DND-41 (cell line): ENCODE data around the gene LOX.

Source experiments
- ATAC-seq: fragments of 200-7000 bp; cut with Tn5 transposase; 3 replicates; pipeline ENCODE4 v1.9.1; 2021; ENCODE audit warnings: low read depth; ENCODE audit not compliant: insufficient read depth
- DNase-seq: peaks from one replicate; pipeline ENCODE4 v3.0.0-alpha.2; 2020
- H2AFZ ChIP-seq: 2 replicates; pipeline ENCODE4 v1.6.0; 2012; ENCODE audit warnings: low read depth, low read length
- H3K27ac ChIP-seq: 2 replicates; pipeline ENCODE4 v1.5.1; 2012; ENCODE audit warnings: low read length, inconsistent platforms
- H3K27me3 ChIP-seq: fragments of 200-600 bp; sonication (generic); 2 replicates; pipeline ENCODE4 v1.6.0; 2012; ENCODE audit warnings: low read length, mild to moderate bottlenecking, inconsistent platforms; ENCODE audit not compliant: insufficient read depth, poor library complexity
- H3K36me3 ChIP-seq: 2 replicates; pipeline ENCODE4 v1.5.1; 2012; ENCODE audit warnings: low read length, inconsistent platforms; ENCODE audit not compliant: insufficient read depth
- H3K4me1 ChIP-seq: 2 replicates; pipeline ENCODE4 v1.5.1; 2012; ENCODE audit warnings: mild to moderate bottlenecking, low read length; ENCODE audit not compliant: insufficient read depth
- H3K4me2 ChIP-seq: 2 replicates; pipeline ENCODE4 v1.6.0; 2012; ENCODE audit warnings: mild to moderate bottlenecking, moderate library complexity, low read length, inconsistent platforms; ENCODE audit not compliant: insufficient read depth
- H3K4me3 ChIP-seq, 2 experiments: fragments of 200-600 bp in 1 of 2; shearing (Covaris generic) in 1 of 2; 2 replicates each; pipeline ENCODE4 v1.5.1; 2012 to 2016; ENCODE audit warnings: inconsistent platforms in 2 of 2, low read length in 2 of 2, mild to moderate bottlenecking in 2 of 2, low read depth in 1 of 2, moderate library complexity in 1 of 2
- H3K79me2 ChIP-seq: 2 replicates; pipeline ENCODE4 v1.6.0; 2012; ENCODE audit warnings: low read length, inconsistent platforms; ENCODE audit not compliant: insufficient read depth
- H3K9ac ChIP-seq: 2 replicates; pipeline ENCODE4 v1.6.0; 2012; ENCODE audit warnings: low read depth, mild to moderate bottlenecking, inconsistent platforms, low read length, moderate library complexity
- H3K9me3 ChIP-seq: 2 replicates; pipeline ENCODE4 v1.5.1; 2012; ENCODE audit warnings: low read length, moderate library complexity, mild to moderate bottlenecking, inconsistent platforms; ENCODE audit not compliant: insufficient read depth, severe bottlenecking
- H4K20me1 ChIP-seq: 2 replicates; pipeline ENCODE4 v1.6.0; 2012; ENCODE audit warnings: low read length; ENCODE audit not compliant: insufficient read depth
- EZH2 ChIP-seq: IDR thresholded peaks from 3 replicates; pipeline ENCODE4 v1.6.1; 2012; ENCODE audit warnings: borderline replicate concordance, low read depth, mild to moderate bottlenecking, moderate library complexity, low read length, inconsistent platforms; ENCODE audit not compliant: severe bottlenecking
- TF ChIP-seq, protein P1 (sequence below): IDR thresholded peaks from 2 replicates; pipeline ENCODE4 v1.5.1; 2012; ENCODE audit warnings: borderline replicate concordance, low read length, moderate library complexity, mild to moderate bottlenecking; ENCODE audit not compliant: poor library complexity, severe bottlenecking; ENCODE audit errors: extremely low read depth

LOX gene

DNA sequence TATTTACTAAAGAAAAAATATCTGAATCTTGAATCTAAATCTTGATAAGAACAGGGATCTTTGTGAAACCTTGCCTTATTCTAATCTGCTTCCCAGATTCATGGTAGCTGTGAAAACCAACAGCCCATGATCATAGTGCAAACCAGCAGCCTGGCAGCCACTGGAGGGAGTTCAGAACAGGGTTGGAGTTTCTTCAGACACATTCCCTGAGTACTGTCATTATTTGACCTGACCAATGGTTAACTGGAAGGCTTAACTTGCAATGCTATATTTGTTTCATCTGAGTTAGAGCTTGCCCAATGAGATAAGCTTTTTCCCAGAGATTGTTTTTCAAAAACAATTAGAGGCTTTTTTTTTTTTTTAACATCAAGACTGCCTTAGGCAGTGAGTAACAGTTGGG, 47.8 kb downstream of the LOX start:
- TF ChIP-seq, protein P1, sequence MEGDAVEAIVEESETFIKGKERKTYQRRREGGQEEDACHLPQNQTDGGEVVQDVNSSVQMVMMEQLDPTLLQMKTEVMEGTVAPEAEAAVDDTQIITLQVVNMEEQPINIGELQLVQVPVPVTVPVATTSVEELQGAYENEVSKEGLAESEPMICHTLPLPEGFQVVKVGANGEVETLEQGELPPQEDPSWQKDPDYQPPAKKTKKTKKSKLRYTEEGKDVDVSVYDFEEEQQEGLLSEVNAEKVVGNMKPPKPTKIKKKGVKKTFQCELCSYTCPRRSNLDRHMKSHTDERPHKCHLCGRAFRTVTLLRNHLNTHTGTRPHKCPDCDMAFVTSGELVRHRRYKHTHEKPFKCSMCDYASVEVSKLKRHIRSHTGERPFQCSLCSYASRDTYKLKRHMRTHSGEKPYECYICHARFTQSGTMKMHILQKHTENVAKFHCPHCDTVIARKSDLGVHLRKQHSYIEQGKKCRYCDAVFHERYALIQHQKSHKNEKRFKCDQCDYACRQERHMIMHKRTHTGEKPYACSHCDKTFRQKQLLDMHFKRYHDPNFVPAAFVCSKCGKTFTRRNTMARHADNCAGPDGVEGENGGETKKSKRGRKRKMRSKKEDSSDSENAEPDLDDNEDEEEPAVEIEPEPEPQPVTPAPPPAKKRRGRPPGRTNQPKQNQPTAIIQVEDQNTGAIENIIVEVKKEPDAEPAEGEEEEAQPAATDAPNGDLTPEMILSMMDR = no peak
- no peak for TF ChIP-seq EZH2

DNA sequence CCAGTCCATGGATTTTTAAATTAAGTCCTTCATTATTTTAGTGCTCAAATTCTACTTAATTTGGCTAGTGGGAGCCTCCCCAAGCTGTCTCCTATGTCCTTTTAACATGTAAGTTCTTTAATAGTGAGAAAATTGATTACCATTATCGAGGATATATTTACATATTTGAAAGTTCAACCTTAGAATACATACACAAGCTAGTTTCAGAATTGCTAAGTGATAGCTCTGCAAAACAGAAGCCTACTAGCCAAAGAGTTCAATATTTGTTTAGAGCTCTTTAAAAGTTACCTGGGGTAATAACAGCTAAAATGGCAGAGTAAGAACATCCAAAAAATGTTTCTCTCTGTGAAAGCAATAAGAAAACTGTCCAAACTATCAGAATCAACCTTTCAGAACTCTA, 48.2 kb downstream of the LOX start:
- peaks cover 44% of the 10 kb centered on the region for H3K36me3 ChIP-seq
- H3K9ac ChIP-seq = no peak overlapping the region
- no peak overlapping the region for H3K4me2 ChIP-seq
- H2AFZ ChIP-seq = no peak overlapping the region
- no peaks in the 10 kb centered on the region for H3K27me3 ChIP-seq
- no peak for ATAC-seq
- no peaks in the 10 kb centered on the region for H4K20me1 ChIP-seq
- no peaks in the 10 kb centered on the region for H3K4me1 ChIP-seq
- no peak overlapping the region for H3K4me3 ChIP-seq
- H3K27ac ChIP-seq = no peak overlapping the region
- no peaks in the 10 kb centered on the region for H3K9me3 ChIP-seq
- TF ChIP-seq, protein P1 = no peak
- no peak for TF ChIP-seq EZH2
- no peaks in the 10 kb centered on the region for H3K79me2 ChIP-seq
- no peak for DNase-seq

More for the DNA sequence above, 47.8 kb downstream of the LOX start:
- H3K79me2 ChIP-seq = no peaks in the 10 kb centered on the region
- no peaks in the 10 kb centered on the region for H3K27me3 ChIP-seq
- no peaks in the 10 kb centered on the region for H3K4me1 ChIP-seq
- H3K9ac ChIP-seq = no peak overlapping the region
- peaks cover 44% of the 10 kb centered on the region for H3K36me3 ChIP-seq
- no peak overlapping the region for H3K27ac ChIP-seq
- no peaks in the 10 kb centered on the region for H3K9me3 ChIP-seq
- no peak overlapping the region for H3K4me2 ChIP-seq
- H2AFZ ChIP-seq = no peak overlapping the region
- DNase-seq = no peak
- ATAC-seq = no peak
- no peak overlapping the region for H3K4me3 ChIP-seq
- H4K20me1 ChIP-seq = no peaks in the 10 kb centered on the region

DNA sequence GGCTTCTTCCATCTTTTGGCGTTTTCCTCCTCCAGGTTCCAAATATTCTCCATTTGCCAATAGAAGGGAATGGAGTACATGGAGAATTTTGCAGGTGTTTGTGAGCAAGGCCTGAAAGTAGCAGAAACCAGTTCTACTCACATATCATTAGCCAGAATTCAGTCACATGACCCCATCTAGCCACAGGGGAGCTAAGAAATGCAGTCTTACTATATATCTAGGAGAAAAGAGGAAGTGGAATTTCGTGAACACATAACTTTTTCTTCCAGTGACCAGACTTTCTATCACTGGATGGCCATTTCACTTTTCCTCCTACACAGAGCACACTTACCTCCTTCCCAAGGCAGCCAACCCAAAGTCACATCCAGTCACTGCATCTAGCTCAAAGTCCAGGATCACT, 55.1 kb downstream of the LOX start:
- Histone ChIP-seq H2AFZ (no peak overlapping the region), H3K4me3 (no peak overlapping the region), H4K20me1 (no peaks in the 10 kb centered on the region), H3K9ac (no peak overlapping the region), H3K4me1 (no peaks in the 10 kb centered on the region), H3K4me2 (no peak overlapping the region), H3K27me3 (no peaks in the 10 kb centered on the region), H3K36me3 (peaks cover 57% of the 10 kb centered on the region), H3K9me3 (no peaks in the 10 kb centered on the region), H3K79me2 (peaks cover 8% of the 10 kb centered on the region; the same call in 1 of the 2 replicates), H3K27ac (no peak overlapping the region)
- no peak for ATAC-seq
- DNase-seq = no peak
- TF ChIP-seq EZH2 = no peak
- TF ChIP-seq, protein P1 = no peak

DNA sequence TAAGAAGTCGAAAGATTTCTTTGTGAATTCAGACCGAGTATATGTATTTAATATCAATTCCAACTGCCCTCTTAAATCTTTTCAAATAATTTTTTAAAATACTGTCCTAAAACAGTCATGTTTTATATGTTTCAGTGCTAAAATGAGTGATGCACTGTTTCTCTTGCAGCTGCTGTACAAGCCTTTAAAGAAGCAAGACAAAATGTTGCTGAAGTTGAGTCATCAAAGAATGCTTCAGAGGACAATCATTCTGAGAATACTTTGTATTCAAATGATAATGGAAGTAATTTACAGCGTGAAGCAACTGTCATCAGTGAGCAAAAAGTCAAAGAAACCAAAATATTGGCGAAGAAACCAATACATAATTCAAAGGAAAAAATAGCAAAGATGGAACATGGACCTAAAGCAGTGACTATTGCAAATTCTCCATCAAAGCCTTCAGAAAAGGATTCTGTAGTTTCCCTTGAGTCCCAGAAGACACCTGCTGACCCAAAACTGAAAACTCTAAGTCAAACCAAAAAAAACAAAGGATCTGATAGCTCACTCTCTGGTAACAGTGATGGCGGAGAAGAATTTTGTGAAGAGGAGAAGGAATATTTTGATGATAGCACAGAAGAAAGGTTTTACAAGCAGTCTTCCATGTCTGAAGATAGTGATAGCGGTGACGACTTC, 58.0 kb downstream of the LOX start:
- no peak for DNase-seq
- Histone ChIP-seq H3K4me3 (no peak overlapping the region), H4K20me1 (no peaks in the 10 kb centered on the region; the same call in 1 of the 2 replicates), H3K4me1 (no peaks in the 10 kb centered on the region), H3K79me2 (peaks cover 23% of the 10 kb centered on the region; the same call in 1 of the 2 replicates), H2AFZ (no peak overlapping the region), H3K9me3 (no peaks in the 10 kb centered on the region), H3K27me3 (no peaks in the 10 kb centered on the region), H3K9ac (no peak overlapping the region), H3K4me2 (no peak overlapping the region), H3K36me3 (peaks cover 41% of the 10 kb centered on the region), H3K27ac (no peak overlapping the region)
- no peak for TF ChIP-seq EZH2
- TF ChIP-seq, protein P1 = no peak
- ATAC-seq = no peak
